HepG2 (cell line): ENCODE measurements around the gene B3GNT9. TPM values are rescaled to one million over a fixed set of nuclear protein-coding genes. Genes with fewer than 3 reads are reported as not detected.
A peak's percentile ranks its signal among the peaks of the same experiment; 100 is the strongest.

ENCODE experiments used
- AKNA ChIP-seq: sonication (generic); formaldehyde crosslinking; IDR thresholded peaks from 2 replicates; pipeline ENCODE4 v1.4.0; 2020; ENCODE audit warnings: missing genetic modification reagents, borderline replicate concordance
- DRAP1 ChIP-seq: IDR thresholded peaks from 2 replicates; pipeline ENCODE4 v1.6.1; 2016; ENCODE audit warnings: missing genetic modification reagents, missing compliant biosample characterization
- HNF4G ChIP-seq, 2 experiments: sonication (generic) in 1 of 2; formaldehyde crosslinking in 1 of 2; IDR thresholded peaks; 2 replicates each; pipeline versions ENCODE4 v1.4.0 to v1.6.1; 2011 to 2020; ENCODE audit warnings: borderline replicate concordance in 2 of 2, low read depth in 2 of 2, mild to moderate bottlenecking in 2 of 2, low read length in 1 of 2, missing genetic modification reagents in 1 of 2, moderate library complexity in 1 of 2
- IRF9 ChIP-seq: sonication (generic); formaldehyde crosslinking; IDR thresholded peaks from 2 replicates; pipeline ENCODE4 v1.8.0; 2022; ENCODE audit warnings: missing genetic modification reagents, mild to moderate bottlenecking, borderline replicate concordance
- KDM1A ChIP-seq: IDR thresholded peaks from 2 replicates; pipeline ENCODE4 v1.6.1; 2016; ENCODE audit warnings: missing compliant biosample characterization
- MAZ ChIP-seq, 2 experiments: sonication (generic) in 1 of 2; formaldehyde crosslinking in 1 of 2; IDR thresholded peaks; 2 replicates each; pipeline versions ENCODE4 v1.5.0 to v1.6.1; 2012 to 2020; ENCODE audit warnings: low read depth in 2 of 2, mild to moderate bottlenecking in 2 of 2, borderline replicate concordance in 1 of 2, improper control_type of control experiment in 1 of 2, low read length in 1 of 2, missing genetic modification reagents in 1 of 2, moderate library complexity in 1 of 2
- PITX1 ChIP-seq: sonication (generic); formaldehyde crosslinking; IDR thresholded peaks from 2 replicates; pipeline ENCODE4 v1.5.1; 2020; ENCODE audit warnings: mild to moderate bottlenecking, missing genetic modification reagents
- RNF2 ChIP-seq: fragments of 450-650 bp; conservative IDR thresholded peaks from 2 replicates; pipeline ENCODE4 v1.6.1; 2016; ENCODE audit warnings: low read depth
- SRSF9 ChIP-seq: fragments of 200-400 bp; formaldehyde crosslinking; IDR thresholded peaks from 2 replicates; pipeline ENCODE4 v1.6.1; 2018; ENCODE audit warnings: borderline replicate concordance, mild to moderate bottlenecking, low read depth, low read length; ENCODE audit not compliant: insufficient read depth, poor library complexity, severe bottlenecking
- TARDBP ChIP-seq: sonication (generic); formaldehyde crosslinking; IDR thresholded peaks from 2 replicates; pipeline ENCODE4 v1.8.0; 2022; ENCODE audit warnings: mild to moderate bottlenecking, missing genetic modification reagents
- TP53 ChIP-seq: sonication (generic); formaldehyde crosslinking; conservative IDR thresholded peaks from 2 replicates; pipeline ENCODE4 v1.4.0; 2020; ENCODE audit warnings: missing genetic modification reagents
- ZNF34 ChIP-seq: sonication (generic); formaldehyde crosslinking; IDR thresholded peaks from 2 replicates; pipeline ENCODE4 v1.4.0; 2020; ENCODE audit warnings: mild to moderate bottlenecking, missing genetic modification reagents, borderline replicate concordance
- ZNF501 ChIP-seq: sonication (generic); formaldehyde crosslinking; IDR thresholded peaks from 2 replicates; pipeline ENCODE4 v1.5.1; 2020; ENCODE audit warnings: mild to moderate bottlenecking, moderate library complexity, missing genetic modification reagents
- ZNF513 ChIP-seq: sonication (generic); formaldehyde crosslinking; conservative IDR thresholded peaks from 2 replicates; pipeline ENCODE4 v1.5.0; 2020; ENCODE audit warnings: missing genetic modification reagents
- ZNF556 ChIP-seq: sonication (generic); formaldehyde crosslinking; IDR thresholded peaks from 2 replicates; pipeline ENCODE4 v1.4.0; 2020; ENCODE audit warnings: mild to moderate bottlenecking, missing genetic modification reagents, borderline replicate concordance
- ZNF567 ChIP-seq: sonication (generic); formaldehyde crosslinking; IDR thresholded peaks from 2 replicates; pipeline ENCODE4 v1.8.1; 2023; ENCODE audit warnings: mild to moderate bottlenecking, missing genetic modification reagents, borderline replicate concordance
- ZNF616 ChIP-seq: sonication (generic); formaldehyde crosslinking; IDR thresholded peaks from 2 replicates; pipeline ENCODE4 v1.5.0; 2020; ENCODE audit warnings: low read depth, mild to moderate bottlenecking, missing genetic modification reagents
- ZNF737 ChIP-seq: sonication (generic); formaldehyde crosslinking; IDR thresholded peaks from 2 replicates; pipeline ENCODE4 v1.5.0; 2020; ENCODE audit warnings: missing genetic modification reagents, mild to moderate bottlenecking, borderline replicate concordance
- polyA plus RNA-seq, 8 experiments: library from polyadenylated mRNA; depleted of rRNA in 3 of 8; stranded (reverse) in 7 of 8; unstranded in 1 of 8; fragments of >200 nt; fragmentation: Illumina TruSeq in 4 of 8; extraction: Trizol in 4 of 8; gene quantifications; 2 replicates each; pipeline versions ENCODE4 v1.2.1 to v1.2.3, GENCODE V29; 2011 to 2016; ENCODE audit warnings: low read depth in 4 of 8, missing spikeins in 1 of 8, mixed read lengths in 1 of 8; ENCODE audit not compliant: insufficient read depth in 1 of 8
- total RNA-seq, 5 experiments: library from RNA; depleted of rRNA; stranded (reverse); fragments of >200 nt; fragmentation: Illumina TruSeq; extraction: Trizol; gene quantifications; 2 replicates each; pipeline ENCODE4 v1.2.3, GENCODE V29; 2016; ENCODE audit warnings: low read depth in 1 of 5

B3GNT9 gene
- total and polyA plus RNA-seq, 2 of the 13 experiments (the other 11 are each of a cell fraction or from before 2014, with no cell fraction given), result 1.5 to 3.1 TPM

GRCh38 chr16:67177743-67178699 is 27.2 kb upstream of the B3GNT9 start (continued):
- TF ChIP-seq ZNF513 (CRISPR knock-in tag), result 0 out of 2 replicates have a peak, but pooled peaks have one; percentile 68
- no peak for TF ChIP-seq TP53 (CRISPR knock-in tag)
- 0 out of 2 replicates have a peak, but pooled peaks have one; percentile 17 for TF ChIP-seq DRAP1 (CRISPR knock-in tag)
- peak; percentile 38 for TF ChIP-seq ZNF501 (CRISPR knock-in tag)
- TF ChIP-seq IRF9 (CRISPR knock-in tag), result peak; percentile 92
- peak; percentile 42; the same call in 1 of the 2 replicates for TF ChIP-seq ZNF567 (CRISPR knock-in tag)
- no peak for TF ChIP-seq AKNA (CRISPR knock-in tag)
- peak; percentile 59; the same call in 1 of the 2 replicates for TF ChIP-seq RNF2
- no peak for TF ChIP-seq MAZ (IDR thresholded peaks at IDR 0.05; ENCODE audit: borderline replicate concordance, low read depth, low read length)
- TF ChIP-seq MAZ (CRISPR knock-in tag; IDR thresholded peaks at IDR 0.05; ENCODE audit: low read depth), result peak; percentile 76
- 0 out of 2 replicates have a peak, but pooled peaks have one; percentile 65 for TF ChIP-seq ZNF616 (CRISPR knock-in tag)
- TF ChIP-seq ZNF34, result 0 out of 2 replicates have a peak, but pooled peaks have one; percentile 76
- TF ChIP-seq ZNF556 (CRISPR knock-in tag), result peak; percentile 87; the same call in 1 of the 2 replicates
- no peak for TF ChIP-seq HNF4G (IDR thresholded peaks at IDR 0.05; ENCODE audit: borderline replicate concordance, low read depth, low read length)
- TF ChIP-seq HNF4G (CRISPR knock-in tag; IDR thresholded peaks at IDR 0.05; ENCODE audit: borderline replicate concordance, low read depth), result no peak
- 0 out of 2 replicates have a peak, but pooled peaks have one; percentile 25 for TF ChIP-seq KDM1A
- TF ChIP-seq PITX1 (CRISPR knock-in tag), result no peak
- no peak for TF ChIP-seq SRSF9
- TF ChIP-seq ZNF737 (CRISPR knock-in tag), result no peak
- TF ChIP-seq TARDBP (CRISPR knock-in tag), result peak; percentile 53; the same call in 1 of the 2 replicates
